Natural killer cell treated with Interleukin-12 subunit alpha and Interleukin-12 subunit beta and Interleukin-15 and Interleukin-18, amount 100 ng/mL, for 72 hours (primary cell): ENCODE measurements around the gene OR11H7. TPM values are rescaled to one million over a fixed set of nuclear protein-coding genes. Genes with fewer than 3 reads are reported as not detected.
"Not testable (repeated sequence)": the region's sequence is repeated elsewhere in the genome, so short reads cannot be mapped to it uniquely, and the experiment has no call there.

Experiments used
- ATAC-seq, 2 donors: fragments of 150-1000 bp; cut with Tn5 transposase in 1 of 2; sonication (Bioruptor Pico), chemical (Tn5 transposase) in 1 of 2; 2 replicates each; pipeline ENCODE4 v1.10.0; 2021
- DNase-seq: peaks from one replicate; pipeline ENCODE4 v3.0.0; 2022; ENCODE audit warnings: low spot score
- H3K27ac Mint-ChIP-seq, 2 donors: 1 replicate in 1 of 2; 2 replicates in 1 of 2; pipeline ENCODE4 v1.8.0; 2022; ENCODE audit warnings: mixed read lengths in 2 of 2, mild to moderate bottlenecking in 1 of 2, moderate library complexity in 1 of 2
- H3K27me3 Mint-ChIP-seq, 2 donors: 1 replicate in 1 of 2; 2 replicates in 1 of 2; pipeline ENCODE4 v1.8.0; 2022; ENCODE audit warnings: mixed read lengths in 2 of 2
- H3K36me3 Mint-ChIP-seq: one replicate; pipeline ENCODE4 v1.8.0; 2022; ENCODE audit warnings: mixed read lengths
- H3K4me1 Mint-ChIP-seq, 2 donors: 1 replicate in 1 of 2; 2 replicates in 1 of 2; pipeline ENCODE4 v1.8.0; 2022; ENCODE audit warnings: low read depth in 2 of 2, mixed read lengths in 2 of 2, mild to moderate bottlenecking in 1 of 2
- H3K4me3 Mint-ChIP-seq: one replicate; pipeline ENCODE4 v1.8.0; 2022; ENCODE audit warnings: mixed read lengths
- H3K9me3 Mint-ChIP-seq: 2 replicates; pipeline ENCODE4 v1.8.0; 2022; ENCODE audit warnings: mixed read lengths
- total RNA-seq, 2 donors: library from RNA; stranded (reverse); gene quantifications; one replicate each; pipeline ENCODE4 v1.2.3, GENCODE V29; 2022

The OR11H7 gene
- total RNA-seq, 2 donors from 2014 or later, result not detected

GRCh38 chr14:20215196-20215595 is 13.6 kb upstream of the OR11H7 start:
- Mint-ChIP-seq H3K36me3 (no peaks in the 10 kb centered on the region), H3K4me3 (no peak overlapping the region), H3K4me1 (no peaks in the 10 kb centered on the region), H3K27me3 (peaks cover 6 to 13% of the 10 kb centered on the region in 2 donors), H3K9me3 (no peaks in the 10 kb centered on the region), H3K27ac (no peak overlapping the region)
- DNase-seq (no peak), ATAC-seq (no peak)

GRCh38 chr14:20219033-20219432 is 9.7 kb upstream of the OR11H7 start:
- Mint-ChIP-seq H3K36me3 (no peaks in the 10 kb centered on the region), H3K4me3 (no peak overlapping the region), H3K4me1 (no peaks in the 10 kb centered on the region), H3K27ac (no peak overlapping the region), H3K27me3 (peaks cover 0 to 5% of the 10 kb centered on the region in 2 donors), H3K9me3 (peaks cover 4% of the 10 kb centered on the region)
- DNase-seq (no peak), ATAC-seq (no peak)

- Mint-ChIP-seq H3K27me3 (peaks cover 4 to 11% of the 10 kb centered on the region in 2 donors), H3K36me3 (no peaks in the 10 kb centered on the region), H3K9me3 (peaks cover 7% of the 10 kb centered on the region), H3K4me3 (no peak within 1 kb of the TSS), H3K27ac (no peak within 1 kb of the TSS), H3K4me1 (no peaks in the 10 kb centered on the region)
- ATAC-seq, result no peak
- no peak for DNase-seq
These were observed 5.4 kb upstream of the OR11H7 start, which contains the start of gene OR11H6 for GRCh38 chr14:20223410-20223809. TSS of gene OR11H6 (plus strand) at chr14:20223710. CDS start at chr14:20223710, 0 bp downstream.

- not testable (repeated sequence) for ATAC-seq, DNase-seq, H3K9me3 Mint-ChIP-seq, H3K27ac Mint-ChIP-seq, H3K36me3 Mint-ChIP-seq, H3K4me1 Mint-ChIP-seq, H3K4me3 Mint-ChIP-seq, H3K27me3 Mint-ChIP-seq
These were observed 6.6 kb downstream of the OR11H7 start for GRCh38 chr14:20235415-20235814.

GRCh38 chr14:20247646-20248246 is 19.0 kb downstream of the OR11H7 start:
- Mint-ChIP-seq H3K4me3 (no peak overlapping the region), H3K4me1 (no peaks in the 10 kb centered on the region), H3K27me3 (peaks cover 0 to 3% of the 10 kb centered on the region in 2 donors), H3K27ac (no peak overlapping the region), H3K9me3 (peaks cover 8% of the 10 kb centered on the region), H3K36me3 (peaks cover 8% of the 10 kb centered on the region)
- DNase-seq (no peak), ATAC-seq (no peak)

- Mint-ChIP-seq H3K27me3 (no peaks in the 10 kb centered on the region), H3K9me3 (no peaks in the 10 kb centered on the region), H3K27ac (no peak overlapping the region), H3K36me3 (no peaks in the 10 kb centered on the region), H3K4me1 (no peaks in the 10 kb centered on the region), H3K4me3 (no peak overlapping the region)
- ATAC-seq (no peak), DNase-seq (no peak)
These were observed 33.9 kb downstream of the OR11H7 start for GRCh38 chr14:20262642-20263128.

- not testable (repeated sequence) for H3K27ac Mint-ChIP-seq, H3K36me3 Mint-ChIP-seq, H3K4me3 Mint-ChIP-seq, H3K4me1 Mint-ChIP-seq, ATAC-seq, H3K27me3 Mint-ChIP-seq, H3K9me3 Mint-ChIP-seq, DNase-seq
These were observed 35.6 kb downstream of the OR11H7 start for GRCh38 chr14:20264361-20264760.

GRCh38 chr14:20274062-20274461 is 45.3 kb downstream of the OR11H7 start:
- Mint-ChIP-seq H3K9me3 (peaks cover 9% of the 10 kb centered on the region), H3K27me3 (no peaks in the 10 kb centered on the region), H3K4me3 (no peak overlapping the region), H3K4me1 (no peaks in the 10 kb centered on the region), H3K27ac (no peak overlapping the region), H3K36me3 (peaks cover 31% of the 10 kb centered on the region)
- ATAC-seq, result no peak
- no peak for DNase-seq

GRCh38 chr14:20277409-20277808 is 48.6 kb downstream of the OR11H7 start:
- DNase-seq (no peak), ATAC-seq (no peak)
- H3K27me3 Mint-ChIP-seq, result no peaks in the 10 kb centered on the region
- H3K4me1 Mint-ChIP-seq, result peaks cover 0 to 7% of the 10 kb centered on the region in 2 donors
- H3K4me3 Mint-ChIP-seq, result no peak overlapping the region
- H3K36me3 Mint-ChIP-seq, result peaks cover 33% of the 10 kb centered on the region
- H3K9me3 Mint-ChIP-seq, result peaks cover under 1% of the 10 kb centered on the region
- no peak overlapping the region for H3K27ac Mint-ChIP-seq

- ATAC-seq (no peak), DNase-seq (no peak)
- H3K4me1 Mint-ChIP-seq, result peaks cover 5 to 7% of the 10 kb centered on the region in 2 donors
- no peak overlapping the region for H3K27ac Mint-ChIP-seq
- peaks cover 39% of the 10 kb centered on the region for H3K36me3 Mint-ChIP-seq
- no peak overlapping the region for H3K4me3 Mint-ChIP-seq
- no peaks in the 10 kb centered on the region for H3K27me3 Mint-ChIP-seq
- no peaks in the 10 kb centered on the region for H3K9me3 Mint-ChIP-seq
These were observed 49.6 kb downstream of the OR11H7 start for GRCh38 chr14:20278414-20278813.

- H3K4me1 Mint-ChIP-seq, H3K9me3 Mint-ChIP-seq, ATAC-seq, H3K27me3 Mint-ChIP-seq, DNase-seq, H3K4me3 Mint-ChIP-seq: not testable (repeated sequence)
- H3K36me3 Mint-ChIP-seq, result peaks cover 30% of the 10 kb centered on the region
- H3K27ac Mint-ChIP-seq, result peak overlapping the region in 1 of 2 donors; percentile 39
These were observed 51.5 kb downstream of the OR11H7 start for GRCh38 chr14:20280265-20280664.

Other genes starting within 250 kb of the OR11H7 start
- not detected for gene OR4Q2, start 226.8 kb upstream of the OR11H7 start, total RNA-seq
- not detected for gene OR4K14, start 209.7 kb upstream of the OR11H7 start, total RNA-seq
- not detected for gene OR4K13, start 192.9 kb upstream of the OR11H7 start, total RNA-seq
- gene OR4L1, start 168.9 kb upstream of the OR11H7 start, total RNA-seq, result not detected
- not detected for gene OR4K17, start 118.2 kb upstream of the OR11H7 start, total RNA-seq
- not detected for gene OR4N5, start 90.2 kb upstream of the OR11H7 start, total RNA-seq
- not detected for gene OR11G2, start 38.1 kb upstream of the OR11H7 start, total RNA-seq
- not detected for gene OR11H6, start 5.3 kb upstream of the OR11H7 start, total RNA-seq
- not detected for gene OR11H4, start 10.3 kb downstream of the OR11H7 start, total RNA-seq
- gene TTC5, start 77.0 kb downstream of the OR11H7 start, total RNA-seq, result 10 to 100 TPM; 27.4 to 27.7 TPM
- gene CCNB1IP1, start 104.3 kb downstream of the OR11H7 start, total RNA-seq, result 10 to 100 TPM; 25.4 to 66.3 TPM
- gene PARP2, start 114.7 kb downstream of the OR11H7 start, total RNA-seq, result 10 to 100 TPM; 23.7 to 37.2 TPM
- gene TEP1, start 184.5 kb downstream of the OR11H7 start, total RNA-seq, result 10 to 100 TPM; 38.2 to 47.6 TPM
- gene KLHL33, start 207.2 kb downstream of the OR11H7 start, total RNA-seq, result under 1 TPM; 0.22 to 0.43 TPM
- 10 to 100 TPM; 43.1 to 78.0 TPM for gene OSGEP, start 225.8 kb downstream of the OR11H7 start, total RNA-seq
- 100 to 1,000 TPM; 130 to 151 TPM for gene APEX1, start 226.2 kb downstream of the OR11H7 start, total RNA-seq
- gene PIP4P1, start 232.5 kb downstream of the OR11H7 start, total RNA-seq, result 10 to 100 TPM; 33.3 to 34.5 TPM
- 100 to 1,000 TPM; 124 to 199 TPM for gene PNP, start 240.4 kb downstream of the OR11H7 start, total RNA-seq